HepG2 (cell line): ENCODE results near the gene SNAI1. TPM values are rescaled to one million over a fixed set of nuclear protein-coding genes. Genes with fewer than 3 reads are reported as not detected.
A peak's percentile ranks its signal among the peaks of the same experiment; 100 is the strongest.

ENCODE experiments used
- CBFB ChIP-seq: sonication (generic); formaldehyde crosslinking; IDR thresholded peaks from 2 replicates; pipeline ENCODE4 v1.4.0; 2020; ENCODE audit warnings: missing genetic modification reagents
- EEA1 ChIP-seq: sonication (generic); formaldehyde crosslinking; IDR thresholded peaks from 2 replicates; pipeline ENCODE4 v1.5.1; 2020; ENCODE audit warnings: mild to moderate bottlenecking, missing genetic modification reagents, borderline replicate concordance
- ELF3 ChIP-seq: IDR thresholded peaks from 2 replicates; pipeline ENCODE4 v1.6.1; 2016; ENCODE audit warnings: missing genetic modification reagents, missing compliant biosample characterization
- HOXA9 ChIP-seq: sonication (generic); formaldehyde crosslinking; IDR thresholded peaks from 2 replicates; pipeline ENCODE4 v1.8.1; 2022; ENCODE audit warnings: missing genetic modification reagents, mild to moderate bottlenecking, moderate library complexity, borderline replicate concordance
- KLF6 ChIP-seq: IDR thresholded peaks from 2 replicates; pipeline ENCODE4 v1.8.0; 2016; ENCODE audit warnings: missing biosample characterization, missing genetic modification reagents
- RBFOX2 ChIP-seq: fragments of 200-400 bp; formaldehyde crosslinking; IDR thresholded peaks from 2 replicates; pipeline ENCODE4 v1.6.1; 2017; ENCODE audit warnings: low read depth, mild to moderate bottlenecking, low read length
- SALL1 ChIP-seq: sonication (generic); formaldehyde crosslinking; IDR thresholded peaks from 2 replicates; pipeline ENCODE4 v1.8.0; 2022; ENCODE audit warnings: mild to moderate bottlenecking, missing genetic modification reagents
- SOX6 ChIP-seq, 2 experiments: fragments of 450-650 bp in 1 of 2; sonication (generic) in 1 of 2; formaldehyde crosslinking in 1 of 2; IDR thresholded peaks; 2 replicates each; pipeline versions ENCODE4 v1.4.0 to v1.6.1; 2017 to 2020; ENCODE audit warnings: antibody characterized with exemption in 1 of 2, mild to moderate bottlenecking in 1 of 2, missing genetic modification reagents in 1 of 2
- TIGD3 ChIP-seq: sonication (generic); formaldehyde crosslinking; IDR thresholded peaks from 2 replicates; pipeline ENCODE4 v1.5.1; 2020; ENCODE audit warnings: mild to moderate bottlenecking, missing genetic modification reagents, borderline replicate concordance
- YEATS2 ChIP-seq: sonication (generic); formaldehyde crosslinking; IDR thresholded peaks from 2 replicates; pipeline ENCODE4 v1.4.0; 2020; ENCODE audit warnings: missing genetic modification reagents, borderline replicate concordance
- YEATS4 ChIP-seq: sonication (generic); formaldehyde crosslinking; IDR thresholded peaks from 2 replicates; pipeline ENCODE4 v1.4.0; 2020; ENCODE audit warnings: missing genetic modification reagents, borderline replicate concordance
- ZFP36L2 ChIP-seq: sonication (generic); formaldehyde crosslinking; IDR thresholded peaks from 2 replicates; pipeline ENCODE4 v1.4.0; 2020; ENCODE audit warnings: missing genetic modification reagents
- ZNF225 ChIP-seq: sonication (generic); formaldehyde crosslinking; IDR thresholded peaks from 2 replicates; pipeline ENCODE4 v1.4.0; 2020; ENCODE audit warnings: mild to moderate bottlenecking, missing genetic modification reagents
- ZNF329 ChIP-seq: sonication (generic); formaldehyde crosslinking; IDR thresholded peaks from 2 replicates; pipeline ENCODE4 v1.9.0; 2021; ENCODE audit warnings: low read depth, mild to moderate bottlenecking, missing genetic modification reagents
- ZNF564 ChIP-seq: sonication (generic); formaldehyde crosslinking; IDR thresholded peaks from 2 replicates; pipeline ENCODE4 v1.8.1; 2023; ENCODE audit warnings: mild to moderate bottlenecking, missing genetic modification reagents
- ZNF576 ChIP-seq: sonication (generic); formaldehyde crosslinking; IDR thresholded peaks from 2 replicates; pipeline ENCODE4 v1.4.0; 2020; ENCODE audit warnings: mild to moderate bottlenecking, missing genetic modification reagents
- ZNF691 ChIP-seq: sonication (generic); formaldehyde crosslinking; IDR thresholded peaks from 2 replicates; pipeline ENCODE4 v1.4.0; 2020; ENCODE audit warnings: missing genetic modification reagents, low read depth, mild to moderate bottlenecking, borderline replicate concordance
- ZNF775 ChIP-seq: sonication (generic); formaldehyde crosslinking; IDR thresholded peaks from 2 replicates; pipeline ENCODE4 v1.4.0; 2020; ENCODE audit warnings: missing genetic modification reagents, mild to moderate bottlenecking, moderate library complexity, borderline replicate concordance
- polyA plus RNA-seq, 8 experiments: library from polyadenylated mRNA; depleted of rRNA in 3 of 8; stranded (reverse) in 7 of 8; unstranded in 1 of 8; fragments of >200 nt; fragmentation: Illumina TruSeq in 4 of 8; extraction: Trizol in 4 of 8; gene quantifications; 2 replicates each; pipeline versions ENCODE4 v1.2.1 to v1.2.3, GENCODE V29; 2011 to 2016; ENCODE audit warnings: low read depth in 4 of 8, missing spikeins in 1 of 8, mixed read lengths in 1 of 8; ENCODE audit not compliant: insufficient read depth in 1 of 8
- total RNA-seq, 5 experiments: library from RNA; depleted of rRNA; stranded (reverse); fragments of >200 nt; fragmentation: Illumina TruSeq; extraction: Trizol; gene quantifications; 2 replicates each; pipeline ENCODE4 v1.2.3, GENCODE V29; 2016; ENCODE audit warnings: low read depth in 1 of 5
- TF ChIP-seq, protein P1 (sequence below): sonication (generic); formaldehyde crosslinking; IDR thresholded peaks from 2 replicates; pipeline ENCODE4 v1.4.0; 2020; ENCODE audit warnings: low read depth, missing genetic modification reagents
- TF ChIP-seq, protein P2 (sequence below): sonication (generic); formaldehyde crosslinking; IDR thresholded peaks from 2 replicates; pipeline ENCODE4 v1.4.0; 2020; ENCODE audit warnings: mild to moderate bottlenecking, missing genetic modification reagents, borderline replicate concordance

Gene SNAI1
- total and polyA plus RNA-seq, 2 of the 13 experiments (the other 11 are each of a cell fraction or from before 2014, with no cell fraction given) = 1.3 to 1.4 TPM

- TF ChIP-seq, protein P1, sequence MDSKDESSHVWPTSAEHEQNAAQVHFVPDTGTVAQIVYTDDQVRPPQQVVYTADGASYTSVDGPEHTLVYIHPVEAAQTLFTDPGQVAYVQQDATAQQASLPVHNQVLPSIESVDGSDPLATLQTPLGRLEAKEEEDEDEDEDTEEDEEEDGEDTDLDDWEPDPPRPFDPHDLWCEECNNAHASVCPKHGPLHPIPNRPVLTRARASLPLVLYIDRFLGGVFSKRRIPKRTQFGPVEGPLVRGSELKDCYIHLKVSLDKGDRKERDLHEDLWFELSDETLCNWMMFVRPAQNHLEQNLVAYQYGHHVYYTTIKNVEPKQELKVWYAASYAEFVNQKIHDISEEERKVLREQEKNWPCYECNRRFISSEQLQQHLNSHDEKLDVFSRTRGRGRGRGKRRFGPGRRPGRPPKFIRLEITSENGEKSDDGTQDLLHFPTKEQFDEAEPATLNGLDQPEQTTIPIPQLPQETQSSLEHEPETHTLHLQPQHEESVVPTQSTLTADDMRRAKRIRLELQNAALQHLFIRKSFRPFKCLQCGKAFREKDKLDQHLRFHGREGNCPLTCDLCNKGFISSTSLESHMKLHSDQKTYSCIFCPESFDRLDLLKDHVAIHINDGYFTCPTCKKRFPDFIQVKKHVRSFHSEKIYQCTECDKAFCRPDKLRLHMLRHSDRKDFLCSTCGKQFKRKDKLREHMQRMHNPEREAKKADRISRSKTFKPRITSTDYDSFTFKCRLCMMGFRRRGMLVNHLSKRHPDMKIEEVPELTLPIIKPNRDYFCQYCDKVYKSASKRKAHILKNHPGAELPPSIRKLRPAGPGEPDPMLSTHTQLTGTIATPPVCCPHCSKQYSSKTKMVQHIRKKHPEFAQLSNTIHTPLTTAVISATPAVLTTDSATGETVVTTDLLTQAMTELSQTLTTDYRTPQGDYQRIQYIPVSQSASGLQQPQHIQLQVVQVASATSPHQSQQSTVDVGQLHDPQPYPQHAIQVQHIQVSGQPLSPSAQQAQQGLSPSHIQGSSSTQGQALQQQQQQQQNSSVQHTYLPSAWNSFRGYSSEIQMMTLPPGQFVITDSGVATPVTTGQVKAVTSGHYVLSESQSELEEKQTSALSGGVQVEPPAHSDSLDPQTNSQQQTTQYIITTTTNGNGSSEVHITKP (CRISPR knock-in tag) = 0 out of 2 replicates have a peak, but pooled peaks have one; percentile 31
- TF ChIP-seq YEATS2 (peak; percentile 60; the same call in 1 of the 2 replicates), ZNF691 (CRISPR knock-in tag) (peak; percentile 71; the same call in 1 of the 2 replicates), ZNF576 (peak; percentile 92), KLF6 (CRISPR knock-in tag) (peak; percentile 66; the same call in 1 of the 2 replicates), ZFP36L2 (CRISPR knock-in tag) (peak; percentile 94), ZNF329 (CRISPR knock-in tag) (no peak; the same call in 1 of the 2 replicates), SALL1 (CRISPR knock-in tag) (peak; percentile 94), ELF3 (CRISPR knock-in tag) (peak; percentile 33; the same call in 1 of the 2 replicates), YEATS4 (CRISPR knock-in tag) (peak; percentile 85), RBFOX2 (peak; percentile 38; the same call in 1 of the 2 replicates), ZNF225 (CRISPR knock-in tag) (peak; percentile 80; the same call in 1 of the 2 replicates), HOXA9 (CRISPR knock-in tag) (peak; percentile 83; the same call in 1 of the 2 replicates), TIGD3 (CRISPR knock-in tag) (peak; percentile 81; the same call in 1 of the 2 replicates), CBFB (CRISPR knock-in tag) (peak; percentile 89), ZNF564 (CRISPR knock-in tag) (peak; percentile 73; the same call in 1 of the 2 replicates), EEA1 (CRISPR knock-in tag) (no peak), SOX6 (IDR thresholded peaks at IDR 0.05) (no peak), SOX6 (CRISPR knock-in tag; IDR thresholded peaks at IDR 0.05) (peak; percentile 77), ZNF775 (CRISPR knock-in tag) (no peak)
- TF ChIP-seq, protein P2, sequence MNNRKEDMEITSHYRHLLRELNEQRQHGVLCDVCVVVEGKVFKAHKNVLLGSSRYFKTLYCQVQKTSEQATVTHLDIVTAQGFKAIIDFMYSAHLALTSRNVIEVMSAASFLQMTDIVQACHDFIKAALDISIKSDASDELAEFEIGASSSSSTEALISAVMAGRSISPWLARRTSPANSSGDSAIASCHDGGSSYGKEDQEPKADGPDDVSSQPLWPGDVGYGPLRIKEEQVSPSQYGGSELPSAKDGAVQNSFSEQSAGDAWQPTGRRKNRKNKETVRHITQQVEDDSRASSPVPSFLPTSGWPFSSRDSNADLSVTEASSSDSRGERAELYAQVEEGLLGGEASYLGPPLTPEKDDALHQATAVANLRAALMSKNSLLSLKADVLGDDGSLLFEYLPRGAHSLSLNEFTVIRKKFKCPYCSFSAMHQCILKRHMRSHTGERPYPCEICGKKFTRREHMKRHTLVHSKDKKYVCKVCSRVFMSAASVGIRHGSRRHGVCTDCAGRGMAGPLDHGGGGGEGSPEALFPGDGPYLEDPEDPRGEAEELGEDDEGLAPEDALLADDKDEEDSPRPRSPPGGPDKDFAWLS (CRISPR knock-in tag) = no peak
Observed at GRCh38 chr20:49979030-49979832, 3.5 kb upstream of the SNAI1 start (continued).
